Measurements from ENCODE around the gene LRRC26. TPM values are rescaled to one million over a fixed set of nuclear protein-coding genes. Genes with fewer than 3 reads are reported as not detected.

LRRC26 gene
- total RNA-seq, 1 donor from 2014 or later = not detected

GRCh38 chr9:137146527-137146918 lies 23.3 kb downstream of the LRRC26 start:
- H3K4me3 Mint-ChIP-seq = no peak overlapping the region
- H3K4me1 Mint-ChIP-seq = no peaks in the 10 kb centered on the region
- no peak for DNase-seq (ENCODE audit: low spot score in 2 of 2, unreplicated experiment in 2 of 2)
- no peaks in the 10 kb centered on the region for H3K9me3 Mint-ChIP-seq
- peaks cover 45% of the 10 kb centered on the region for H3K27me3 Mint-ChIP-seq (ENCODE audit: low read depth)
- no peaks in the 10 kb centered on the region for H3K36me3 Mint-ChIP-seq
- H3K27ac Mint-ChIP-seq = no peak overlapping the region
- no peak for TF ChIP-seq CTCF (IDR thresholded peaks at IDR 0.05; ENCODE audit: unreplicated experiment)

- H3K9me3 Mint-ChIP-seq = no peaks in the 10 kb centered on the region
- H3K27ac Mint-ChIP-seq = no peak overlapping the region
- H3K27me3 Mint-ChIP-seq (ENCODE audit: low read depth) = peaks cover 50% of the 10 kb centered on the region
- no peak for TF ChIP-seq CTCF (IDR thresholded peaks at IDR 0.05; ENCODE audit: unreplicated experiment)
- no peaks in the 10 kb centered on the region for H3K4me1 Mint-ChIP-seq
- no peak for DNase-seq (ENCODE audit: low spot score in 2 of 2, unreplicated experiment in 2 of 2)
- no peak overlapping the region for H3K4me3 Mint-ChIP-seq
- H3K36me3 Mint-ChIP-seq = no peaks in the 10 kb centered on the region
These were observed 23.9 kb downstream of the LRRC26 start for GRCh38 chr9:137145731-137146526.

GRCh38 chr9:137143459-137143858 lies 26.4 kb downstream of the LRRC26 start:
- peaks cover 66% of the 10 kb centered on the region for H3K27me3 Mint-ChIP-seq (ENCODE audit: low read depth)
- H3K36me3 Mint-ChIP-seq = no peaks in the 10 kb centered on the region
- no peak overlapping the region for H3K27ac Mint-ChIP-seq
- no peak for DNase-seq (ENCODE audit: low spot score in 2 of 2, unreplicated experiment in 2 of 2)
- no peak overlapping the region for H3K4me3 Mint-ChIP-seq
- no peaks in the 10 kb centered on the region for H3K9me3 Mint-ChIP-seq
- no peaks in the 10 kb centered on the region for H3K4me1 Mint-ChIP-seq
- no peak for TF ChIP-seq CTCF (IDR thresholded peaks at IDR 0.05; ENCODE audit: unreplicated experiment)

GRCh38 chr9:137141976-137142936 lies 27.6 kb downstream of the LRRC26 start:
- Mint-ChIP-seq H3K4me3 (no peak overlapping the region), H3K27me3 (ENCODE audit: low read depth) (peaks cover 75% of the 10 kb centered on the region), H3K27ac (no peak overlapping the region), H3K9me3 (no peaks in the 10 kb centered on the region), H3K36me3 (no peaks in the 10 kb centered on the region), H3K4me1 (no peaks in the 10 kb centered on the region)
- TF ChIP-seq CTCF (IDR thresholded peaks at IDR 0.05; ENCODE audit: unreplicated experiment) = no peak
- no peak for DNase-seq (ENCODE audit: low spot score in 2 of 2, unreplicated experiment in 2 of 2)

- DNase-seq (ENCODE audit: low spot score in 2 of 2, unreplicated experiment in 2 of 2) = no peak
- no peak overlapping the region for H3K4me3 Mint-ChIP-seq
- H3K4me1 Mint-ChIP-seq = no peaks in the 10 kb centered on the region
- H3K27me3 Mint-ChIP-seq (ENCODE audit: low read depth) = peaks cover 77% of the 10 kb centered on the region
- no peak for TF ChIP-seq CTCF (IDR thresholded peaks at IDR 0.05; ENCODE audit: unreplicated experiment)
- no peaks in the 10 kb centered on the region for H3K36me3 Mint-ChIP-seq
- no peak overlapping the region for H3K27ac Mint-ChIP-seq
- H3K9me3 Mint-ChIP-seq = no peaks in the 10 kb centered on the region
These were observed 28.6 kb downstream of the LRRC26 start for GRCh38 chr9:137141050-137141810.
